Chondrocyte (in vitro differentiated cells): Measurements from ENCODE around the gene CUL4A. TPM values are rescaled to one million over a fixed set of nuclear protein-coding genes. Genes with fewer than 3 reads are reported as not detected.

Experiments
- DNase-seq: peaks from one replicate; pipeline ENCODE4 v3.0.0; 2021; ENCODE audit warnings: mixed read lengths, low spot score
- H3K27ac Mint-ChIP-seq: one replicate; pipeline ENCODE4 v1.8.0; 2021; ENCODE audit warnings: mild to moderate bottlenecking, moderate library complexity, mixed read lengths; ENCODE audit not compliant: unreplicated experiment
- H3K27me3 Mint-ChIP-seq: 2 replicates; pipeline ENCODE4 v1.8.0; 2021; ENCODE audit warnings: low read depth, mixed read lengths
- H3K36me3 Mint-ChIP-seq: 2 replicates; pipeline ENCODE4 v1.8.0; 2021; ENCODE audit warnings: low read depth, mixed read lengths
- H3K4me1 Mint-ChIP-seq: 2 replicates; pipeline ENCODE4 v1.8.0; 2021; ENCODE audit warnings: low read depth, mild to moderate bottlenecking, mixed read lengths
- H3K4me3 Mint-ChIP-seq: one replicate; pipeline ENCODE4 v1.8.0; 2021; ENCODE audit warnings: mild to moderate bottlenecking, moderate library complexity, mixed read lengths; ENCODE audit not compliant: unreplicated experiment
- H3K9me3 Mint-ChIP-seq: 2 replicates; pipeline ENCODE4 v1.8.0; 2021; ENCODE audit warnings: low read depth, mixed read lengths
- CTCF ChIP-seq: fragments of 200-600 bp; sonication (generic); IDR thresholded peaks from 2 replicates; pipeline ENCODE4 v1.5.0; 2021; ENCODE audit warnings: antibody characterized with exemption, mild to moderate bottlenecking, moderate library complexity
- total RNA-seq: library from RNA; stranded (reverse); gene quantifications from 3 replicates; pipeline ENCODE4 v1.2.1, GENCODE V29; 2021

CUL4A gene
- total RNA-seq, 1 donor from 2014 or later, result 64.6 TPM

- peak overlapping the region; percentile 54 for H3K27ac Mint-ChIP-seq
- TF ChIP-seq CTCF, result no peak
- DNase-seq, result no peak
- H3K27me3 Mint-ChIP-seq, result no peaks in the 10 kb centered on the region
- H3K36me3 Mint-ChIP-seq, result peaks cover 36% of the 10 kb centered on the region
- H3K4me1 Mint-ChIP-seq, result peaks cover 17% of the 10 kb centered on the region
- no peaks in the 10 kb centered on the region for H3K9me3 Mint-ChIP-seq
- H3K4me3 Mint-ChIP-seq, result no peak overlapping the region
Observed at GRCh38 chr13:113192902-113193301, 16.5 kb upstream of the CUL4A start.

GRCh38 chr13:113195360-113195759 lies 14.1 kb upstream of the CUL4A start:
- Mint-ChIP-seq H3K27me3 (no peaks in the 10 kb centered on the region), H3K36me3 (peaks cover 36% of the 10 kb centered on the region), H3K27ac (no peak overlapping the region), H3K9me3 (no peaks in the 10 kb centered on the region), H3K4me3 (no peak overlapping the region), H3K4me1 (peaks cover 4% of the 10 kb centered on the region)
- TF ChIP-seq CTCF, result no peak
- DNase-seq, result no peak

GRCh38 chr13:113196970-113197737 lies 12.3 kb upstream of the CUL4A start:
- peaks cover 5% of the 10 kb centered on the region for H3K4me1 Mint-ChIP-seq
- no peaks in the 10 kb centered on the region for H3K27me3 Mint-ChIP-seq
- no peak for TF ChIP-seq CTCF
- no peak overlapping the region for H3K4me3 Mint-ChIP-seq
- H3K36me3 Mint-ChIP-seq, result peaks cover 32% of the 10 kb centered on the region
- H3K9me3 Mint-ChIP-seq, result no peaks in the 10 kb centered on the region
- H3K27ac Mint-ChIP-seq, result no peak overlapping the region
- DNase-seq, result no peak

GRCh38 chr13:113201815-113202214 lies 7.6 kb upstream of the CUL4A start:
- H3K4me3 Mint-ChIP-seq, result no peak overlapping the region
- TF ChIP-seq CTCF, result no peak
- no peaks in the 10 kb centered on the region for H3K27me3 Mint-ChIP-seq
- peaks cover 13% of the 10 kb centered on the region for H3K36me3 Mint-ChIP-seq
- no peaks in the 10 kb centered on the region for H3K9me3 Mint-ChIP-seq
- H3K27ac Mint-ChIP-seq, result no peak overlapping the region
- H3K4me1 Mint-ChIP-seq, result peaks cover 35% of the 10 kb centered on the region
- no peak for DNase-seq

GRCh38 chr13:113202912-113203311 lies 6.5 kb upstream of the CUL4A start:
- Mint-ChIP-seq H3K27ac (no peak overlapping the region), H3K27me3 (no peaks in the 10 kb centered on the region), H3K4me3 (no peak overlapping the region), H3K4me1 (peaks cover 46% of the 10 kb centered on the region), H3K36me3 (peaks cover 8% of the 10 kb centered on the region), H3K9me3 (no peaks in the 10 kb centered on the region)
- TF ChIP-seq CTCF, result no peak
- DNase-seq, result no peak
